OCI-LY3 (cell line): ENCODE results near the gene MAGI1.

ENCODE experiments used
- CTCF ChIP-seq: fragments of 200-600, 300-600 bp; sonication (generic); IDR thresholded peaks from 2 replicates; pipeline ENCODE4 v1.5.1; 2014; ENCODE audit warnings: antibody characterized with exemption, low read length, low read depth
- EZH2phosphoT487 ChIP-seq: fragments of 200-600 bp; shearing (Covaris generic); IDR thresholded peaks from 2 replicates; pipeline ENCODE4 v1.6.1; 2018; ENCODE audit warnings: antibody characterized with exemption, mixed run types, low read depth

GRCh38 chr3:65497846-65498245 lies 540.9 kb downstream of the MAGI1 start:
- TF ChIP-seq CTCF: no peak
- no peak for TF ChIP-seq EZH2phosphoT487
